HG02870 (cell line): ENCODE measurements around the gene GNAZ.
"Not testable (repeated sequence)": the region's sequence is repeated elsewhere in the genome, so short reads cannot be mapped to it uniquely, and the experiment has no call there.

Source experiments
- ATAC-seq: cut with Tn5 transposase; IDR thresholded peaks from one replicate; pipeline ENCODE4 v1.9.1; 2021; ENCODE audit warnings: mild to moderate bottlenecking, moderate library complexity; ENCODE audit not compliant: unreplicated experiment

The GNAZ gene

DNA sequence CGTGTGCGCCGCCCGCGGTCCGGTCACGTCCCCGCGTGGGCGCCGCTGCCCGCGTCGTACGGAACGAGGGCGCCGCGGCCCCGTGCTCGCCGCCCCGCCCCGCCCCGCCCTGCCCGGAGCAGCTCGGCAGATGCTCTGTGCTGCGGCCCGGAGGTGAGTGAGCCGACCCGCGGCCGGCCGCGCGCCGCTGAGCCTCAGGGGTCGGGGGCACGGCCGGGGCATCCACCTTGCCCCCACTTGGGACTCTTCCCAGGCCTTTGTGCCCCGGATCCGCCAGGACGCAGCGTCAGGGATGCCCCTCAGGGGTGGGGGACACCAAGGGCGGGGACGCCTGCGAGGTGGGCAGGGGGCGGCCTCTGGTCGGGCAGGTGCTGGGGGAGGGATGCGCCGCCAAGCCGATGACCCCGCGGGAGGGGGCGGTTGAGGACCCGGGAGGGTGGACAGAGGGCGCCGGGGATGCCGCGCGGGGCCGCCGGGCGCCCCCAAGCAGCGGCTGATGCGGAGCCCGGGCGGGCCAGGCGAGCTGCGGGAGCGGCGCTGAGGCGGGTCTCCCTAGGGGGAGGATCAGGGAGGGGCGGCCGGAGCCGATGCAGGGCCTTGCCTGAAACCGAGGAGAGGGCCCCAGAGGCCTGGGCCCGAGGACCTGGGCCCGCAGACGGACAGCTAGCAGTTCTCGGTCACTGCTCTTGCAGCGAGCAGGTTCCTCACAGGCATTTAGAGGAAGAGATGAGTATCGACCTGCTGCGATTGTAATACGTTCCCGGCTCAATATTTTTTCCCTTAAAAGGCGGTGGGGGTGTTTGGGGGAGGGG, at the start of gene GNAZ:
TSS of gene GNAZ (plus strand) at position 102 of the 812 bp plus-strand sequence. CDS start 25,177 bp downstream, outside the sequence.
- ATAC-seq, result peak; percentile 18

DNA sequence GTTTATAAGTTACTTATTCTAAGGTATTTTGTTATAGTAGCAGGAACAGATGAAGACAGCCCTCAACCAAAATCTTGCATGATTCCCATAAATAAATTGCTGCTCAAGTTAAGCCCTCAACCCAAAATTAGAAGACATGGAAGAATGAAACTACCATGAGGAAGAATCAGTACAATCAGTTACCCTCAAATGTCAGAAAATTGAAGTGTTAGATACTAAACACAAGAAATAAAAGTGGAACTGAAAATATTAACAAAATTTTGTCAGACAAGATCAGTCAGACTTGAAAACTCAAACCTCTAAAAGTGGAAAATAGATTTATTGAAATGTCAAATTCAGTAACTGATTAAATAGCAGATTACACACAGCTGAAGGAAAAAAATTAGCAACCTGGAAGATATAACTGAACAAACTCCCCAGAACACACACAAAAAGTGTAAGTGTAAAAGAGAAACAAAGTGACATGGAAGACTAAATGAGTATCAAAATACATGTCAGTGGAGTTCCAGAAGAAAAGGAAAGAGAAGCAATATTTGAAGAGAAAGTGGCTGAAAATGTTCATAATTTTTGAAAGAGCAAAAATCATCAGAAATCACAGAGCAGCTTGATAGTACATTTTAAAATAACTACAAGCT, 49.5 kb upstream of the GNAZ start:
- ATAC-seq, result no peak

DNA sequence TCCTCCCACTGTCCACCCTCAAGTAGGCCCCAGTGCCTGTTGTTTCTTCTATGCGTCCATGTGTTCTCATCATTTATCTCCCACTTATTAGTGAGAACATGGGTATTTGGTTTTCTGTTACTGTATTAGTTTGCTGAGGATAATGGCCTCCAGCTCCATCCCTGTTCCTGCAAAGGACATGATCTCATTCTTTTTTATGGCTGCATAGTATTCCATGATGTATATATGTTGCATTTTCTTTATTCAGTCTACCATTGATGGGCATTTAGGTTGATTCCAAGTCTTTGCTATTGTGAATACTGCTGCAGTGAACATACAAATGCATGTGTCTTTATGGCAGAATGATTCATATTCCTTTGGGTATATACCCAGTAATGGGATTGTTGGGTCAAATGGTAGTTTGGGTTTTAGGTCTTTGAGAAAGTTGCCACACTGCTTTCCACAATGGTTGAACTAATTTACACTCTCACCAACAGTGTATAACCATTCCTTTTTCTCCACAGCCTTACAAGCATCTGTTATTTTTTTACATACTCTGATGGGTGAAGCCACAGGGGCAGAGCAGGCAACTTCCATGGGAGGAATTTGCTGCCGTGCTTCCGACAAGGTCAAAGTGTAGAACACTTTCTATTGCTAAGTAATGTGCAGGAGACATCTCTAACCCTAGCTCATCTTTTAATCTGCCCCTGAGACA, 48.5 kb upstream of the GNAZ start:
- ATAC-seq, result not testable (repeated sequence)

DNA sequence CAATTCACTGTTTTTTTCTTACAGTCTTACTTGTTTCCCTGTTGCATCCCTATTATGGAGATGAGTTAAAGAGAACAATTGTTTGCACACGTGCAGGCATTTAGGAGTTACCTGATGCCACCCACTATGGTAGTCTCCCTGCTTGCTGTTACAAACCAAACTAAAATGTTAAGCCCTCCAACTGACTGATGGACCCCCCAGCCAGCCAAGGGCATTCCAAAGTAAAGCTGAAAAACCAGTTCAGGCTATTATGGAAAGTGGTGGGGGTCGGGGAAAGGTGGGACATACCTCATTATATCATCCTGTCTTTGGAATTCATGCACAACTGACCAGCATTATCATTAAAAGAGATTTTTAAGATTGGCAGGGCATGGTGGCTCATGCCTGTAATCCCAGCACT, 47.0 kb upstream of the GNAZ start:
- no peak for ATAC-seq

DNA sequence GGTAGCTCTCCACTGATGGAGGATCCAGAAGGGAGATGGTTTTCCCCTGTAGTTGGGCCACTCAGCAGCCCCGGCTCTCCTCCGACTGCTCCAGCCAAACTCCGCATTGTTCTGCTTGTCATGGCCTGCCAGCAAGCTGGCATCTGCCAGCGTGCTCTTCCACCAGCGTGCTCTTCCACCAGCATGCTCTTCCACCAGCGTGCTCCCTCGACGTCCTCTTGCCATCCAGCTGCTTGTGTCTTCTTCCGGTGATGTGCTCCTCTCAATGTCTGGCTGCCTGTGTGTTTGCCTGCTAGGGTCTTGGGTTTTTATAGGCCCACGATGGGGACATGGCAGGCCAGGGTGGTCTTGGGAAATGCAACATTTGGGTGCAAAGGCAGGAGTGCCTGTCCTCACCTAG, 43.5 kb upstream of the GNAZ start:
- ATAC-seq, result no peak

DNA sequence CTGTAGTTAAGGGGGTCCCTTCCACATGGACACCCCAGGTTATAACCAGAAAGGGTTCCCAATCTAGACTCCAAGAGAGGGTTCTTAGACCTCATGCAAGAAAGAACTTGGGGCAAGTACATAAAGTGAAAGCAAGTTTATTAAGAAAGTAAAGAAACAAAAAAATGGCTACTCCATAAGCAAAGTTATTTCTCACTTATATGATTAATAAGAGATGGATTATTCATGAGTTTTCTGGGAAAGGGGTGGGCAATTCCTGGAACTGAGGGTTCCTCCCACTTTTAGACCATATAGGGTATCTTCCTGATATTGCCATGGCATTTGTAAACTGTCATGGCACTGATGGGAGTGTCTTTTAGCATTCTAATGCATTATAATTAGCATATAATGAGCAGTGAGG, 42.5 kb upstream of the GNAZ start:
- ATAC-seq, result not testable (repeated sequence)

DNA sequence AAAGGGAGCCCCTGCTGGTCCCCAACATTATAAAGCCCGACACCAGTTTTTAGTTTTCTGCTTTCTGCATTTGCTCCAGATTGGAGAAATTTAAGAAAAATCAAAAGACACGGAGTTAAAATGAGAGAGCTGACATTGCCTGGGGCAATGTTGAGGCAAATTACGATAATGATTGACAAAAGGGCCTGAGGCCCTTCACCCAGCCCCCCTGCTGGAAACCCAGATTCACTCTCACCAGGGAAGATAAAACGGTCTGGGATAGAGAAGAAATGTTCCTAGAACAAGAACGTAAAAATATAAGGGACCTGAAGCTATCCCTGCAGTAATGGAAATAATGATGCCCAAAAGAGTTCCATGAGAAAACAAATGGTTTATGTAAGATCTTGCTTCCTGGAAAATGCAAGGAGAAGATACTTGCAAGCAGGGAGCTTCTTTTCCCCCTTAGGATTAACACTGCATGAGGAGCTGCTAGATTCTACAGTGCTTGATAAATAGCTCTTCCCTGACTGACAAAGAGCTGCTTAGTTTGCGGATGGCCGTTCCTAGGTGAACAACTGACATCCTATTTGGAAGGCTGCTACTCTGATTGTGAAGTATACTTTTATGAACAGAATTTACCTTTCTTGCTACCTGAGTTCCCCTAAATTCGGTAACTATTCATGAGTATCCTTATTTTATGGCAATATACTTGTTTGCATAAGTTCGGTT, 40.6 kb upstream of the GNAZ start:
- no peak for ATAC-seq

DNA sequence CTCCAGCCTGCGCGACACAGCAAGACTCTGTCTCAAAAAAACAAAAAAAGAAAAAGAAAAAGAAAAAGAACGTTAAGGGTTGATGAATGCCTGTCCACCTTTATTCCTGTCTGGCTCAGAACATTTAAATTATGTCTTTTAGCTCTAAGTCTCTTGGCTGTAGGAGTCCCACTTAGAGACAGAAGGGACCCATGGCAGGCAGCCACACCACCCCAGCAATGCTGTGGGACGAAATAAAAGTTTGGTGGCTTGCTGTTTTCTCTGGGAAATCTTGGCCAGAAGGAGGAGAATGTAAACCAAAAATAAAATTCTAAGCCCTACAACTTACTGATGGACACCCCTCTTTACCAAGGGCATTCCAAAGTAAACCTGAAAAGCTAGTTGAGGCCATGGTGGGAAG, 38.9 kb upstream of the GNAZ start:
- no peak for ATAC-seq

DNA sequence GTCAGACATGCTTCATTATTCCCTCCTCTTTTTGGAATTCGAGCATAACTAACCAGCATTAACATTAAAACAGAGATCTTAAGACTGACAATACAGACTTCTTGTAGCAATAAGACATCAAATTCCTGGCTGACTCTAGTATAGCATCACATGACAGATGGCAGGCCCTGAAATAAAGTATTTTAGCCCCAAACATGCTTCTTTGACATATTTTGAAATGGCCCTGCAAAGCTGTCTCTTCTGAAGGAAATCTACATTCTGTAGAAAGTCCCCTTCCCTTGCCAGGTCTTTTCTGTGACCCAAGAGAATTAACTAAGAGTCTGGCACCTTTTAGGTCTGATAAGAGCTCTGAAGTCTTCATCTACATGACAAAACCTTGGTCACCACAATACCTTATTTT, 38.5 kb upstream of the GNAZ start:
- no peak for ATAC-seq

DNA sequence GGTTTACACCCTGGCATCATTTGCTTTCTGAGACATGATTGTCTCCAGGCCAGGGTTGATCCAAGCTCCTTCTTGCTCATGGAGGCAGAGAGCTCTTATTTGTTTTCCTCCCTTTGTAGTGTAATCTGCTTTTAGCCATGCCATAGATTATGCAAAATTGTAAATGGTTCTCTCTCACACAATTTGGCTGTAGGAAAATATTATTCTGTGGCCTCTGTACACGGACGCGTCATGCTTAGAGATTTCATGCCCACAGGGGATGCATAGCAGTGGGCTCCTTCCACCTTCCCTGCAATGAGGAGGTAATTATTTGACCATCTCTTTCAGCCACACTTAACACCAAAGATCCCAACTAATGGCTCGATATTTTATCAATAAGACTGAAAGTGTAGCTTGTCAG, 37.7 kb upstream of the GNAZ start:
- ATAC-seq, result no peak

DNA sequence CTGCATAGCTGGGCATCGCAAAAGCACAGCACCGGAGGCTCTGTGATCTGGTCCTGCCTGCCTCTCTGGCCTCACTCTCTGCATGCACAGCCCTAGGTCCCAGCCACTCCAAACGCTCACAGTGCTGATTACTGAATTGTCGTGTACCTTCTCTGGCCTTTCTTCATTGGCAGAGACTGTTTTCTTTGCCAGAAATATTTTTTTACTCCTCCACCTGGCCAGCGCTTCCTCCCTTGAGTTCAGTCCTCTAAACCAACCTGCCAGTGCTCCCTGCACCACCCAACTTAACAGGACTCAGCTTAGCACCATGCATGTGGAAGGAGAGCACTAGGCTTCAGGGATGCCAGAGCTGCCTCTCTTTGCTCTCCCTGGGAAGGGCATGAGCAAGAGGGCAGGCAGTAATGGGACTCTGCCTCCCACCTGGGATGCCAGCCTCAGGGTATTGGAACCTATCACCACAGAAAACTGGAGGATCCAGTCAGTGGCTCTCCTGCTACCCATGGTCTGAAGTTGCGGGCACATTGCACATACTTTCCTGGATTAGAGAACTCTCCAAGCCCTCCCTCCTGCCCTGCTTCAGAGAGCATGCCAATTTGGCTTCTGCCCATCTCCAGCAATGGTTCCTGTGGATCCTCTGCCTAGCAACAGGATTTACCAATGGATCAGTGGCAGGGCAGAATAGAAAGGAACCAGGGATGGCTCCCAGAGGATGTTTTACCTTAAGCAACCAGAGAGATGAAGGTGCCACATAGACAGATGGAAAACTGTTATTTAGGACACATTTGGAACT, 37.0 kb upstream of the GNAZ start:
- ATAC-seq, result no peak

DNA sequence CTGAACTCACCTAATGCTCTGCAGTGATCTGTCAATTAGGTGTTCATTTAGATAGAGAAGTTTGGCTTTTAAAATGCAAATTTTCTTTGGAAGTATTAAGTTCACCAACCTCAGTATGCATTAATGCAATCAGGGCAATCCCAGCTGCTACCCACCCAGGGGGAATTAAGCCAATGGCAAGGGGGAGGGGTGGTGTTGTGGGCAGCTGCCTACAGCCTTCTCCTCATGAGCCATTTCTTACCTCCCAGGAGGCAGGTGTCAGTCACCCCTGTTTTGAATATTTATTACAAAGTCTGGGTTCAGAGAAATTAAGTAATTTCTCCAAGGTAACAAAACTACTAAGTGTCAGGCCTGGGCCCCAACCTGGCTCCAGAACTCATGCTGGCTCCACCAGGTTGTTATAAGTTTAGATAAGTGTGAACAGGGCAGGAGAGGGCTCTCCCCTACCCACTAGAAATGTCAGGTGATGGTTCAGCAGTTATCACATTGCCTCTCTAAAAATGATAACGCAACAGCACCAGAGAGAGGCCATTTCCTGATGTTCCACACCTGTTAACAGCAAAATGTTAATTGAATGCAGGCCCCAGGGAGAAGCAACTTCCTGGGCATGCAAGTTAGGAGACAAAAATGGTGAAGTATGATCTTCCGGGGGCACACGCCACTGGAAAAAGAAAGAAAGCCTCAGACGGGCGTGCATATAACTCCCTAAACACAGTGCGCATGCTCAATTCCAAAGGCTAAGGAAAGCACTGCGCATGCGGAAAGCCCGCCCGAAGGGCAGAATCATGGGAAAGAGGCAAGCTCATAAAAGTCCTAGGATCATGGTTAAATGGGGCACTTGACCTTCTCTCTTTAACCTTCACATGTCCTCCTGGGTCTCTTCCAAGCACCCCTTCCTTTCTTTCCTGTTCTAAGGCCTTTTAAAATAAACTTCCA, 35.4 kb upstream of the GNAZ start:
- ATAC-seq, result no peak

DNA sequence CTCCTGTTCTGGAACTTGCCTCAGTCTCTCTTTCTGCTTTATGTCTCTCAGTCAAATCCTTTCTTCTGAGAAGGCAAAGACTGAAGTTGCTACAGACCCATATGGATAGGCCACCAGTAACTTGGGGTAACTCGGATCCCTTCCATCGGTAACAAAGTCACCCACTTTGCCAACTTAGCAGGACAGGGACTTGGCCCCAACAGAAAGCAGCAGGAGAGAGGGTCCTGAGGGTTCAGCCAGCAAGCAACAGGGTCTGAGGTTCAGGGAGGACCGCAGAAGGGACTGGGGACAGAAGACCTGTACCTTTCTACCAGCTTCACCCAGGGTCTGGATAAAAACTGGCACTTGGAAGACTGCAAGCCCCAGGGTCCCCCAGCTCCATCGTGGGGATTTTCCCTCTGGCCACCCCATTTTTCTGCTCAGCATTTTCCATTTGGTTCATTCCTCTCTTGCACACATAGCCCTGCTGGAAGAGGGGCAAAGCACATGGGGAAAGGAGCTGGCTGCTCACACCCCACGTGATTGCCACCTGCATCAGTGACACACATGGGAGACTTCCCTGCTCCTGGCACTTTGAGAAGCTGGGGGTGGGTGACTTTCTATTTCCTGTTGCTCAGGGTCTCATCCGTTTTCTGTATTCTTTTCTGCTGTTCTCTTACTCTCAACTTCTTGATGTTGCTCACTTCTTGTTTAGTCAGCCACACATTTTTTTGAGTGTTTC, 34.6 kb upstream of the GNAZ start:
- ATAC-seq, result no peak

DNA sequence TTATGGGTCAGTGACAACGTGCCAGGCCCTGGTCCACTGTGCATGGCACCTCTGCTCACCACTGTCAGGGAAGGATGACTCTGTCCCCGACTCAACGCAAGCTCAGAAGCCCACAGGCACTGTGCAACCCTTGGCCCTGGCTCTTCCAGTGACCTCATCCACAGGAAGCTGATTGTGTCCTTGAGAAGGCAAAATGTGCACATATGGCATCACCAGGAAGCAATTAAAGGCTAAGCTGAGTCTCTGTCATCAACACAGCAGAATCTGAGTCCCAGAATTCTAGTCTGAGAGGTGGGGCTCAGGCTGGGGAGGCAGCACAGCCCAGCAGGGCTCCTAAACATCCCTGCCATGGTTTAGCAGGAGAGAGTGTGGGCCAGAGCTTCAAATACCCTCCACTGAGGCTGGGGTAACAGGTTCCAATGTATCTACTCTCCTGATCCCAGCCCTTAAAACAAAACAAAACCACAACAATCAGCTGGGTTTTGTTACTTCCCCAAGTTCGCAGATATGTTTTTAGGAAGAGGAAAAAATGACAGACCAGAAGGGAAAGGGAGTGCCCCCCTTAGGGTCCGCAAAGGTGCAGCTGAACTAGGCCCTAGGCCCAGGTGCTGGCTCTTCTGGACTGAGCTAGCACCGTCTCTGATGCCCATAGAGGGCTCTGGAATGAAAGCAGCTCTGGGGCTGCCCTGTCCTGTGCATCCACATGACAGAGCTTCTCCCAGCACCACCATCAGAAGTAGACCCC, 33.5 kb upstream of the GNAZ start:
- ATAC-seq, result no peak

DNA sequence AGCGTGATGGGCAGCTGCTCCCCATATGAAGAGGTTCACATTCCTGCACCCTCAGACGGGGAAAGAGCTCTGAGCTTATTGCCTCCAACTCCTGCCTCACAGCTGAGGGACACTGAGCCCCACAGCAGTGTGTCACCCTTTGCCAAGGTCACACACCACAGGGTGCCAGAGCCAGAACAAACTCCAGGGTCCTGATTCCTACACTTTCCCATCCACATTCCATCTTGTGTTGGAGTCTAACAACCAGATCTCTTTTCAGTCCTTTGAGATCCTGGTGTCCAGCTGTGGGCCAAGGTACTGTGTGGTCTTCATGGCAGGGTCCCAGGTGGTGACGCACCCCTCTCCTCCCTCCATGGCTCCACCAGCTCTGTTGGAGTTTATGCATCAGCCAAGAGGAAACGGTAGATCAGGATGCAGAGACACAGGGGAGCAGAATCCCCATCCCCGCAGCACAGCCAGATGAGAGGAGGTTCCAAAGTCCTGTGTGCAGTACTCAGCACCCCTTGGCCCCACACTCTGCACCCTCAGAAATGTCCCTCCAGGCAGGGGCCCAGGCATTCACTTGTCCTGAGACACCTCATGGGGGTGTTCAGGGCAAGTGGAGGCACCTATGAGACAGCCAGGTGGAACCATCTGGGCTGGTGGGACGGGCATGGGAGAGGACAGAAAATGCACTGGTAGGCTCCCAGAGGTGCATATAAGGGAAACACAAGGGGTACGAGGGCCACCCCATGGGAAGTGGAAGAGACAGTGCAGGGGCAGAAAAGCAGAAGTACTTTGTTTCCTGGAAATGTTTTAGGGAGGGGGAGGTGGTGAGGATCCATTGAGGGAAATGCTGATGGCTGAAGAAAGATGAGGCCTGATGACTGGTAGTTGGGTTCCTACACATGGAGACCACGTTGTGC, 32.6 kb upstream of the GNAZ start:
- no peak for ATAC-seq

DNA sequence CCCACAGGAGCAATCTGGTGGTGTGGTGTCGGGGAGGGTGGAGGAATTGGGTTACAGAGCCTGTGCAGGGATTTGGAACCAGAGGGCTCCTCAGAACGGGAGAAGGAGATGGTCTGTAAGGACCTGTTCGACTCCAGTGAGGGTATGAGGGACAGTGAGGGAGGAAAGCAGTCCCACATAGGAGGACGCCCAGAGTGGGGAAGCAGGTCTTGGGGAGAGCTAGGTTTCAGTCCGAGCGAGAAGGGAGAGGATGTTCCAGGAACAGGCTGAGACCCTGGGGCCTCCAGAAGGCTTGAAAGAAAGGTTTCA, 32.0 kb upstream of the GNAZ start:
- ATAC-seq, result no peak

DNA sequence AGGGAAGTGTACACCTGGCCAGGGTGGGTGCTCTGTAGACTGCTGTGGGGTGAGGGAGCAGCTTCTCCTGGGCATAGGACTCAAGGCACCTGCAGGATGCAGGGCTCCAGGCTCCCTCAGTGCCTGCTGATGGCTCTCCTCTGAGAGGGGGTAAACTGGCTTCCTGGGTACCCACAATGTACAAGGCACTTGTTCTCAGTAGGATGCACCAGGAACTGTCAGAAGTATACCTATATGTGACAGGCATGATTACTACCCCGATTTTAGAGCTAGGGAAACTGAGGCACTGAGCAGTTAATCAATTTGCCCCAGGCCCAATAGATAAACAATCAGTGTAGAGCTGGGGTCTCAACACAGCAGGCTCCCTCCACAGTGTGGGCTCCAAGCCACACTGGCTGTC, 31.4 kb upstream of the GNAZ start:
- no peak for ATAC-seq
